ENCODE measurements around the gene FAM241B.

GRCh38 chr10:69649786-69650550 is 19.9 kb downstream of the FAM241B start:
- TF ChIP-seq CTCF (IDR thresholded peaks at IDR 0.05 in 8 of 11, conservative IDR thresholded peaks at IDR 0.05 in 3 of 11) (no peak), POLR2A (IDR thresholded peaks at IDR 0.05) (no peak)

Data from spleen (tissue), 7 donors.